Dermis blood vessel endothelial cell (primary cell): ENCODE results near the gene KCNN2. TPM values are rescaled to one million over a fixed set of nuclear protein-coding genes. Genes with fewer than 3 reads are reported as not detected.
"Not testable (repeated sequence)": the region's sequence is repeated elsewhere in the genome, so short reads cannot be mapped to it uniquely, and the experiment has no call there.

Source experiments
- DNase-seq: peaks from one replicate; pipeline ENCODE4 v3.0.0; 2010
- total RNA-seq: library from RNA; depleted of rRNA; stranded (reverse); fragments of >200 nt; gene quantifications from 2 replicates; pipeline ENCODE4 v1.2.3, GENCODE V29; 2014

The KCNN2 gene
- total RNA-seq, 1 donor from 2014 or later, result 1.4 TPM

- no peak for DNase-seq
Measured at GRCh38 chr5:114419959-114420358, 58.1 kb downstream of the KCNN2 start.

GRCh38 chr5:114427204-114427603, 65.3 kb downstream of the KCNN2 start:
- DNase-seq, result no peak

GRCh38 chr5:114430532-114430931, 68.7 kb downstream of the KCNN2 start:
- DNase-seq, result no peak

GRCh38 chr5:114432684-114433083, 70.8 kb downstream of the KCNN2 start:
- DNase-seq, result not testable (repeated sequence)

- no peak for DNase-seq
Measured at GRCh38 chr5:114434396-114435219, 72.7 kb downstream of the KCNN2 start.

- DNase-seq, result no peak
Measured at GRCh38 chr5:114435220-114435481, 73.3 kb downstream of the KCNN2 start.

GRCh38 chr5:114435885-114436299, 74.0 kb downstream of the KCNN2 start:
- no peak for DNase-seq

- no peak for DNase-seq
Measured at GRCh38 chr5:114437936-114438335, 76.1 kb downstream of the KCNN2 start.

- DNase-seq, result no peak
Measured at GRCh38 chr5:114438471-114438870, 76.6 kb downstream of the KCNN2 start.

GRCh38 chr5:114447084-114447773, 85.4 kb downstream of the KCNN2 start:
- peak; percentile 18 for DNase-seq

- DNase-seq, result no peak
Measured at GRCh38 chr5:114448481-114448880, 86.6 kb downstream of the KCNN2 start.

- peak; percentile 78 for DNase-seq
Measured at GRCh38 chr5:114449860-114450421, 88.1 kb downstream of the KCNN2 start.

GRCh38 chr5:114450437-114450836, 88.6 kb downstream of the KCNN2 start:
- DNase-seq, result peak; percentile 3

- no peak for DNase-seq
Measured at GRCh38 chr5:114458726-114459125, 96.9 kb downstream of the KCNN2 start.

- DNase-seq, result no peak
Measured at GRCh38 chr5:114467171-114467570, 105.3 kb downstream of the KCNN2 start.

- DNase-seq, result no peak
Measured at GRCh38 chr5:114467729-114468128, 105.9 kb downstream of the KCNN2 start.

GRCh38 chr5:114469372-114469771, 107.5 kb downstream of the KCNN2 start:
- DNase-seq, result no peak

- no peak for DNase-seq
Measured at GRCh38 chr5:114471529-114471928, 109.7 kb downstream of the KCNN2 start.

- no peak for DNase-seq
Measured at GRCh38 chr5:114473541-114473940, 111.7 kb downstream of the KCNN2 start.

GRCh38 chr5:114477816-114478334, 116.0 kb downstream of the KCNN2 start:
- no peak for DNase-seq

- no peak for DNase-seq
Measured at GRCh38 chr5:114500756-114501155, 138.9 kb downstream of the KCNN2 start.

GRCh38 chr5:114504560-114504959, 142.7 kb downstream of the KCNN2 start:
- no peak for DNase-seq

- DNase-seq, result no peak
Measured at GRCh38 chr5:114524221-114524620, 162.4 kb downstream of the KCNN2 start.

GRCh38 chr5:114544561-114544960, 182.7 kb downstream of the KCNN2 start:
- DNase-seq, result no peak
